ENCODE results near the gene TERT.

DNA sequence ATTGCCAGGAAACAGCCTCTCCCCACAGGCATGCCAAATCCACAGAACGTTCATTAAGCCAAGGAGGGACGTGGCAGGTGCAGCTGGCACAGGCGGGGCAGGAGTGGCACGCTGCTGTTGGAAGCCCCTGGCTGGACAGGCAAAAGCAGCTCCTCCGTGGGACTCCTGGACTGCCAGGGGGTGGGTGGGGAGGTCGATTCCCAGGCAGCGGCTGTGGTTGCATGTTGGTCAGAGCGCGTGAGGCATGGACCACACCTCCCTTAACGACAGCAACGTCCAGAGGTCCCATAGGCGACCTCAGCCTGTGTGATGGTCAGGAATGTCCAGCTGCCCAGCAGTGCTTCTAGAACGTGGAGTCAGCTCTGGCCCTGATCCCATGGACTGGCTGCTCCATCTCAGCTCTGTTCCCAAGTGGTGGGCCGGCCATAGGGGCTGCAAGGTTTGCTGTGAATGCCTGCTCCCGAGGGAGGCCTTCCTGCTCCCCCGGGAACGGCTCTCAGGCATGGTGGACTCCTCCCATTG lies 86.6 kb downstream of the TERT start:
- TF ChIP-seq BHLHE40 (IDR thresholded peaks at IDR 0.05; ENCODE audit: borderline replicate concordance) (no peak), SUZ12 (IDR thresholded peaks at IDR 0.05) (no peak)

Data from HEK293T (cell line).